HepG2 (cell line): ENCODE results near the gene MST1. TPM values are rescaled to one million over a fixed set of nuclear protein-coding genes. Genes with fewer than 3 reads are reported as not detected.

Source experiments
- AKAP8 ChIP-seq: sonication (generic); formaldehyde crosslinking; IDR thresholded peaks from 2 replicates; pipeline ENCODE4 v1.5.1; 2020; ENCODE audit warnings: mild to moderate bottlenecking, missing genetic modification reagents
- FOXC1 ChIP-seq: sonication (generic); formaldehyde crosslinking; IDR thresholded peaks from 2 replicates; pipeline ENCODE4 v1.8.0; 2022; ENCODE audit warnings: mild to moderate bottlenecking, missing genetic modification reagents, borderline replicate concordance
- GATAD1 ChIP-seq: IDR thresholded peaks from 2 replicates; pipeline ENCODE4 v1.6.1; 2016; ENCODE audit warnings: missing genetic modification reagents, missing compliant biosample characterization
- HOXA9 ChIP-seq: sonication (generic); formaldehyde crosslinking; IDR thresholded peaks from 2 replicates; pipeline ENCODE4 v1.8.1; 2022; ENCODE audit warnings: missing genetic modification reagents, mild to moderate bottlenecking, moderate library complexity, borderline replicate concordance
- RFX5 ChIP-seq: IDR thresholded peaks from 2 replicates; pipeline ENCODE4 v1.6.1; 2011; ENCODE audit warnings: low read depth, low read length, improper control_type of control experiment
- SRF ChIP-seq: IDR thresholded peaks from 2 replicates; pipeline ENCODE4 v1.6.1; 2011; ENCODE audit warnings: mild to moderate bottlenecking, low read depth, low read length, moderate library complexity
- SRSF1 ChIP-seq: fragments of 200-400 bp; formaldehyde crosslinking; optimal IDR thresholded peaks from 2 replicates; pipeline ENCODE3; 2017; ENCODE audit warnings: mild to moderate bottlenecking, low read depth, low read length, moderate library complexity
- TAF1 ChIP-seq: sonication (generic); formaldehyde crosslinking; IDR thresholded peaks from 2 replicates; pipeline ENCODE4 v1.4.0; 2020; ENCODE audit warnings: missing genetic modification reagents
- XRCC5 ChIP-seq: fragments of 200-400 bp; formaldehyde crosslinking; optimal IDR thresholded peaks from 2 replicates; pipeline ENCODE3; 2017; ENCODE audit warnings: mild to moderate bottlenecking, low read length
- ZMAT3 ChIP-seq: sonication (generic); formaldehyde crosslinking; conservative IDR thresholded peaks from 2 replicates; pipeline ENCODE4 v1.7.0; 2021; ENCODE audit warnings: missing genetic modification reagents
- ZNF138 ChIP-seq: sonication (generic); formaldehyde crosslinking; IDR thresholded peaks from 2 replicates; pipeline ENCODE4 v1.5.0; 2020; ENCODE audit warnings: mild to moderate bottlenecking, low read depth, missing genetic modification reagents
- ZNF253 ChIP-seq: sonication (generic); formaldehyde crosslinking; IDR thresholded peaks from 2 replicates; pipeline ENCODE4 v1.8.0; 2022; ENCODE audit warnings: mild to moderate bottlenecking, missing genetic modification reagents, borderline replicate concordance
- ZNF468 ChIP-seq: sonication (generic); formaldehyde crosslinking; IDR thresholded peaks from 2 replicates; pipeline ENCODE4 v1.8.0; 2022; ENCODE audit warnings: mild to moderate bottlenecking, moderate library complexity, missing genetic modification reagents
- polyA plus RNA-seq, 8 experiments: library from polyadenylated mRNA; depleted of rRNA in 3 of 8; stranded (reverse) in 7 of 8; unstranded in 1 of 8; fragments of >200 nt; fragmentation: Illumina TruSeq in 4 of 8; extraction: Trizol in 4 of 8; gene quantifications; 2 replicates each; pipeline versions ENCODE4 v1.2.1 to v1.2.3, GENCODE V29; 2011 to 2016; ENCODE audit warnings: low read depth in 4 of 8, missing spikeins in 1 of 8, mixed read lengths in 1 of 8; ENCODE audit not compliant: insufficient read depth in 1 of 8
- total RNA-seq, 5 experiments: library from RNA; depleted of rRNA; stranded (reverse); fragments of >200 nt; fragmentation: Illumina TruSeq; extraction: Trizol; gene quantifications; 2 replicates each; pipeline ENCODE4 v1.2.3, GENCODE V29; 2016; ENCODE audit warnings: low read depth in 1 of 5
- TF ChIP-seq, protein P1 (sequence below): sonication (generic); IDR thresholded peaks from 2 replicates; pipeline ENCODE4 v1.6.1; 2016; ENCODE audit warnings: low read depth, borderline replicate concordance
- TF ChIP-seq, protein P2 (sequence below): IDR thresholded peaks from 2 replicates; pipeline ENCODE4 v1.6.1; 2016; ENCODE audit warnings: missing genetic modification reagents, missing compliant biosample characterization
- TF ChIP-seq, protein P3 (sequence below): sonication (generic); formaldehyde crosslinking; IDR thresholded peaks from 2 replicates; pipeline ENCODE4 v1.5.1; 2020; ENCODE audit warnings: mild to moderate bottlenecking, moderate library complexity, missing genetic modification reagents
- TF ChIP-seq, protein P4 (sequence below): sonication (generic); formaldehyde crosslinking; IDR thresholded peaks from 2 replicates; pipeline ENCODE4 v1.5.1; 2020; ENCODE audit warnings: missing genetic modification reagents, mild to moderate bottlenecking, borderline replicate concordance
- TF ChIP-seq, protein P5 (sequence below): fragments of 450-650 bp; IDR thresholded peaks from 2 replicates; pipeline ENCODE4 v1.6.1; 2017
- TF ChIP-seq, protein P6 (sequence below): sonication (generic); formaldehyde crosslinking; IDR thresholded peaks from 2 replicates; pipeline ENCODE4 v1.5.1; 2020; ENCODE audit warnings: mild to moderate bottlenecking, missing genetic modification reagents, borderline replicate concordance

Gene MST1
- total and polyA plus RNA-seq, 2 of the 13 experiments (the other 11 are each of a cell fraction or from before 2014, with no cell fraction given): 189 to 452 TPM

DNA sequence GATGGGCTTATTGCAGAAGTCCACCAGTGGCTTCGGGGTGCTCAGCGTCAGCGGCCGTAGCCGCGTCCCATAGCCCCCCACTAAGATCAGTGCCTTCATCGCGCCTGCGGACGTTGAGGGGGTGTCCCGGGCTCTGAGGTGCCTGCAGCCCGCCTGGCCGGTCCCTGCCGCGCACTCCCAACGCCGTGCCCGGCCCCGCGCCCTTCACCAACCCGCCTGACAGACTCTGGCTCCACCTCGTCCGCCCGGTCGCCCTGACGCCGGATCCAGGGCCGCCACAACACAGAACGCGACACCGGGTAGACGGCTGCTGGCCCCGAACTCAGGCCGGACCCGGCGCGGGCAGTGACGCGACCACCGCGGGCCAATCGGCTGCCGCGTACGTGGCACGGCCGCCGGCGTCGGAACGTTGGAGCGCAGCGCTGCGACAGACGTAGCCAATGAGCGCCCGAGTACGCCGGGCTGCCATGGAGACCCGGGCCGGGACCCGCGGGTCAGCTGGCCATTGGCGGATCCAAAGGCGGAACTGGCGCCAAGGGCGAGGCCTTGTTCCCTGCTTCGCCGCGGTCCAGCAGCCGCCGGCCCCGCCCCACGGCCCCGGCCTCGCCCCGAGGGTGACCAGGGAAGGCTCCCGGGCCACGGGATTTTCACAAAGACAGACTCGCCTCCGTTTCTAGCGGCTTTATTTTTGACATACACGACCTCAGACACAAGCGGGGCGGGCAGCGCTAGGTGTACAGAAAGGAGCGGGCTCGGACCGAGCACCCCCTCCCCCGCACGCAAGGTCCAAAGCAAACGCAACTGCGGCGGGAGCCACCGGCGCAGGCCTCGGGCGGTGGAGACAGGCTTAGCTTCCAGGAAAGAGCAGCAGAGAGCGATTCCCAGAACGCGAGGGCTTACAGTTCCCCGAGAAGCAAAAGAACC is 34.6 kb upstream of the MST1 start, which contains the start of gene GMPPB (continued):
- TF ChIP-seq, protein P1, sequence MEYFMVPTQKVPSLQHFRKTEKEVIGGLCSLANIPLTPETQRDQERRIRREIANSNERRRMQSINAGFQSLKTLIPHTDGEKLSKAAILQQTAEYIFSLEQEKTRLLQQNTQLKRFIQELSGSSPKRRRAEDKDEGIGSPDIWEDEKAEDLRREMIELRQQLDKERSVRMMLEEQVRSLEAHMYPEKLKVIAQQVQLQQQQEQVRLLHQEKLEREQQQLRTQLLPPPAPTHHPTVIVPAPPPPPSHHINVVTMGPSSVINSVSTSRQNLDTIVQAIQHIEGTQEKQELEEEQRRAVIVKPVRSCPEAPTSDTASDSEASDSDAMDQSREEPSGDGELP: peak; percentile 63; the same call in 1 of the 2 replicates
- TF ChIP-seq AKAP8 (CRISPR knock-in tag) (peak; percentile 80), ZNF138 (0 out of 2 replicates have a peak, but pooled peaks have one; percentile 48), FOXC1 (CRISPR knock-in tag) (no peak; the same call in none of the 2 replicates), HOXA9 (CRISPR knock-in tag) (peak; percentile 71), ZMAT3 (CRISPR knock-in tag) (0 out of 2 replicates have a peak, but pooled peaks have one; percentile 41), ZNF253 (CRISPR knock-in tag) (peak; percentile 84; the same call in 1 of the 2 replicates), SRF (no peak), XRCC5 (no peak), ZNF468 (CRISPR knock-in tag) (peak; percentile 81; the same call in 1 of the 2 replicates), RFX5 (peak; percentile 82), SRSF1 (peak; percentile 63), TAF1 (CRISPR knock-in tag) (peak; percentile 63; the same call in 1 of the 2 replicates), GATAD1 (CRISPR knock-in tag) (peak; percentile 96)
- TF ChIP-seq, protein P2, sequence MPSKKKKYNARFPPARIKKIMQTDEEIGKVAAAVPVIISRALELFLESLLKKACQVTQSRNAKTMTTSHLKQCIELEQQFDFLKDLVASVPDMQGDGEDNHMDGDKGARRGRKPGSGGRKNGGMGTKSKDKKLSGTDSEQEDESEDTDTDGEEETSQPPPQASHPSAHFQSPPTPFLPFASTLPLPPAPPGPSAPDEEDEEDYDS (CRISPR knock-in tag): peak; percentile 51
- TF ChIP-seq, protein P3, sequence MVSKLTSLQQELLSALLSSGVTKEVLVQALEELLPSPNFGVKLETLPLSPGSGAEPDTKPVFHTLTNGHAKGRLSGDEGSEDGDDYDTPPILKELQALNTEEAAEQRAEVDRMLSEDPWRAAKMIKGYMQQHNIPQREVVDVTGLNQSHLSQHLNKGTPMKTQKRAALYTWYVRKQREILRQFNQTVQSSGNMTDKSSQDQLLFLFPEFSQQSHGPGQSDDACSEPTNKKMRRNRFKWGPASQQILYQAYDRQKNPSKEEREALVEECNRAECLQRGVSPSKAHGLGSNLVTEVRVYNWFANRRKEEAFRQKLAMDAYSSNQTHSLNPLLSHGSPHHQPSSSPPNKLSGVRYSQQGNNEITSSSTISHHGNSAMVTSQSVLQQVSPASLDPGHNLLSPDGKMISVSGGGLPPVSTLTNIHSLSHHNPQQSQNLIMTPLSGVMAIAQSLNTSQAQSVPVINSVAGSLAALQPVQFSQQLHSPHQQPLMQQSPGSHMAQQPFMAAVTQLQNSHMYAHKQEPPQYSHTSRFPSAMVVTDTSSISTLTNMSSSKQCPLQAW (CRISPR knock-in tag): no peak
- TF ChIP-seq, protein P4, sequence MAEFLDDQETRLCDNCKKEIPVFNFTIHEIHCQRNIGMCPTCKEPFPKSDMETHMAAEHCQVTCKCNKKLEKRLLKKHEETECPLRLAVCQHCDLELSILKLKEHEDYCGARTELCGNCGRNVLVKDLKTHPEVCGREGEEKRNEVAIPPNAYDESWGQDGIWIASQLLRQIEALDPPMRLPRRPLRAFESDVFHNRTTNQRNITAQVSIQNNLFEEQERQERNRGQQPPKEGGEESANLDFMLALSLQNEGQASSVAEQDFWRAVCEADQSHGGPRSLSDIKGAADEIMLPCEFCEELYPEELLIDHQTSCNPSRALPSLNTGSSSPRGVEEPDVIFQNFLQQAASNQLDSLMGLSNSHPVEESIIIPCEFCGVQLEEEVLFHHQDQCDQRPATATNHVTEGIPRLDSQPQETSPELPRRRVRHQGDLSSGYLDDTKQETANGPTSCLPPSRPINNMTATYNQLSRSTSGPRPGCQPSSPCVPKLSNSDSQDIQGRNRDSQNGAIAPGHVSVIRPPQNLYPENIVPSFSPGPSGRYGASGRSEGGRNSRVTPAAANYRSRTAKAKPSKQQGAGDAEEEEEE (CRISPR knock-in tag): no peak
- TF ChIP-seq, protein P5, sequence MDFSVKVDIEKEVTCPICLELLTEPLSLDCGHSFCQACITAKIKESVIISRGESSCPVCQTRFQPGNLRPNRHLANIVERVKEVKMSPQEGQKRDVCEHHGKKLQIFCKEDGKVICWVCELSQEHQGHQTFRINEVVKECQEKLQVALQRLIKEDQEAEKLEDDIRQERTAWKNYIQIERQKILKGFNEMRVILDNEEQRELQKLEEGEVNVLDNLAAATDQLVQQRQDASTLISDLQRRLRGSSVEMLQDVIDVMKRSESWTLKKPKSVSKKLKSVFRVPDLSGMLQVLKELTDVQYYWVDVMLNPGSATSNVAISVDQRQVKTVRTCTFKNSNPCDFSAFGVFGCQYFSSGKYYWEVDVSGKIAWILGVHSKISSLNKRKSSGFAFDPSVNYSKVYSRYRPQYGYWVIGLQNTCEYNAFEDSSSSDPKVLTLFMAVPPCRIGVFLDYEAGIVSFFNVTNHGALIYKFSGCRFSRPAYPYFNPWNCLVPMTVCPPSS: no peak
- TF ChIP-seq, protein P6, sequence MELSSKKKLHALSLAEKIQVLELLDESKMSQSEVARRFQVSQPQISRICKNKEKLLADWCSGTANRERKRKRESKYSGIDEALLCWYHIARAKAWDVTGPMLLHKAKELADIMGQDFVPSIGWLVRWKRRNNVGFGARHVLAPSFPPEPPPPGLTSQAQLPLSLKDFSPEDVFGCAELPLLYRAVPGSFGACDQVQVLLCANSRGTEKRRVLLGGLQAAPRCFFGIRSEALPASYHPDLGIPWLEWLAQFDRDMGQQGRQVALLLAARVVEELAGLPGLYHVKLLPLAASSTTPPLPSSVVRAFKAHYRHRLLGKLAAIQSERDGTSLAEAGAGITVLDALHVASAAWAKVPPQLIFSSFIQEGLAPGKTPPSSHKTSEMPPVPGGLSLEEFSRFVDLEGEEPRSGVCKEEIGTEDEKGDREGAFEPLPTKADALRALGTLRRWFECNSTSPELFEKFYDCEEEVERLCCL (CRISPR knock-in tag): no peak
